GM21360 (cell line): ENCODE data around the gene HNRNPAB.
"Not testable (repeated sequence)": the region's sequence is repeated elsewhere in the genome, so short reads cannot be mapped to it uniquely, and the experiment has no call there.

Source experiments
- ATAC-seq: cut with Tn5 transposase; IDR thresholded peaks from one replicate; pipeline ENCODE4 v1.9.1; 2021; ENCODE audit warnings: mild to moderate bottlenecking, moderate library complexity; ENCODE audit not compliant: unreplicated experiment

HNRNPAB gene

DNA sequence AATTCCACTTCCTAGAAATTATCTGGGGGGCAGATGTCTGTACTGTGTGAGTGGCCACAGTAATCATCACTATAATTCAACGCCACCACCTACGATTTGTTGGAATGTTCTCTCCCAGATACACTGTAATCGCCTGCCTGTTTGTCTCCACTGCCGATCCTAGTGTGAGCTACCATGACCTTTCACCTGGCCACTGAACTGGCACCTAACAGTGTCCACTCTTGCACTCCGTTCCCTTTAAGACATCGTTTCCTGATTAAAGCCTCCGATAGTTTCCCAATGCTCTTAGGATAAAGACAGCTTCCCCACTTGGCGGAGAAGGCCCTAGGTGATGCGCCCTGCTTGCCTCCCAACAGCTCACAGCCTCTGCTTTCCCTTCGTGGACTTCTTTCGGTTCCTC, 24.3 kb downstream of the HNRNPAB start:
- ATAC-seq = no peak

DNA sequence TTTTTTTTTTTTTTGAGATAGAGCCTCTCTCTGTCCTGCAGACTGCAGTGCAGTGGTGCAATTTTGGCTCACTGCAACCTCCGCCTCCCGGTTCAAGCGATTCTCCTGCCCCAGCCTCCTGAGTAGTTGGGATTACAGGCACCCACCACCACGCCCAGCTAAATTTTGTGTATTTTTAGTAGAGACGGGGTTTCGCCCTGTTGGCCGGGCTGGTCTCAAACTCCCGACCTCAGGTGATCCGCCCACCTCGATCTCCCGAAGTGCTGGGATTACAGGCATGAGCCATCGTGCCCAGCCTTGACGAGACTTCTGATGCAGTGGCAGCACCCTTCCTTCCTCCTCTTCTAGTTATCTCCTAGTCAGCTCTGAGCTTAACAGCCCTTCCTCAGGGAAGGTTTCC, 24.8 kb downstream of the HNRNPAB start:
- not testable (repeated sequence) for ATAC-seq

DNA sequence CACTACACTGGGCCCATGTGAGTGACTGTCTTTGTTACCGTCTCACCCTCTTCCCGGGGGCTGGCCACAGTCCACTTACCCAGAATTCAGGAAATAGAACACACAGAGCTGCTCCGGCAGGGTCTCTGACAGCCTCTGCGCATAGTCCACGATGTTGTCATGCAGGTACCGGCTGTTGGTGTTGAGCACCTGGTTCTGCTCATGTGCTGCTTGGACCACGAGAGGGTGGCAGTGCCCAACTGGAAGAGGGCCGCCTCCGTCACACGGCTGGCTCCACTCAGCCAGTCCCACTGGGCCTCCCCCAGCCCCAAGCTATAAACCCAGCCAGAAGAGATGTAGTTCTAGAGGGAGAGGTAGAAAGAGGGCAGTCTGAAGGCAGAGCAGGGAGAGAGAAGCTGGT, 25.5 kb downstream of the HNRNPAB start:
- ATAC-seq = no peak

DNA sequence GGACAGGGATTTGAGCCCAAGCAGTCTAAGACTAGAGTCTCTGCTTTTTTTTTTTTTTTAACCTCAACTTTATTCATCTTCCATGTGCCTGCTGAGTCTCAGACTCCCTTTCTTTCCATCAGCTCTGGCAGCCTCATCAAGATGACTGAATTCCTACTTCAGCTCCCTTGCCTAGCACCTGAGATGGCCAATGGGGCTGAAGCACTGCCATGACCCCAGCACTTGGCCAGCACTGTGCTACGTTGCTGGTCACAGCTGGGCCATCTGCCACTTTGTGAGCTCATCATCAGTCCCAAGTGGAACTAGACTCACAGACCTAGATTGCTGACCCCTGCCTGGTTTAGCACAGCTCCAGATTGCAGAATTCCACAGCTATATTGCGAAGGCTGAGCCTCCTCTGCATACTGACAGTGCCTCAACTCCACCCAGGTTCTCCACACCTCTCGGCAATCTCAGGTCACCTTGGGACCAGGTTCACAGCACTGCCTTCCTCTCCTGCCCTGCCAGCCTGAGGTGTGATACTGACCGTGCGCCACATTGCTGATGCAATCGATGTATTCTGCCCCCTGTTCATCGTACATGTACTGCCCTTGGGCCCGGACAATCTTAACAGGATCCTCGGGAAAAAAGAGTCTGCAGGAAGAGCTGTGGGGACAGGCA, 26.7 kb downstream of the HNRNPAB start:
- no peak for ATAC-seq

DNA sequence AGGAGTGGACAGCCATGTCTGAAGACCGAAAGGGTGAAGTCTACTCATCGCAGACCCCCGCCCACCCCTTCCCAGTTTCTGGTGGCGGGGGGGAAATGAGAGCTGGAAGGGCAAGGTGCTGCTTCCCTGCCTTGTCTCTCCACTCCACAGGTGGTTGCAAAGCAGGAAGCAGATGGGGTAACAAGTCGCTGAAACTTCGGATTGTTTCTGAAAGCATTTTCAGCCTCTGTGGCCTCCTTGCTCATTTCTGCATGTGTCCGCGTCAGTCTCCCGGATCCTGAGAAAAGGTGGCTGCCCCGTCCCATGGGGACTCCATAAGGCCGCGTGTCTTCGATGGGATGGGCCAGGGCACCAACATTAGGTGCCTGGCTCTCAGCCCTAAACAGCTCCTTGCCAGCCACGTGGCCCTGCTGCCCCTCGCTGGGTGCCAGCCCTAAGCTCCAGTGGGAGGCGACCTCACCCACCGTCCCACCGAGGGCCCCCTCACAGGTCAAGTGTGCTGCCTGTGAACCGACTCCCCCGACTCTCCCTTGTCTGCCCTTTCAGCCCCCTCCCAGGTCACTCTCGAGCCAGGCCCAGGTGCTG, 27.3 kb downstream of the HNRNPAB start:
- ATAC-seq = no peak

DNA sequence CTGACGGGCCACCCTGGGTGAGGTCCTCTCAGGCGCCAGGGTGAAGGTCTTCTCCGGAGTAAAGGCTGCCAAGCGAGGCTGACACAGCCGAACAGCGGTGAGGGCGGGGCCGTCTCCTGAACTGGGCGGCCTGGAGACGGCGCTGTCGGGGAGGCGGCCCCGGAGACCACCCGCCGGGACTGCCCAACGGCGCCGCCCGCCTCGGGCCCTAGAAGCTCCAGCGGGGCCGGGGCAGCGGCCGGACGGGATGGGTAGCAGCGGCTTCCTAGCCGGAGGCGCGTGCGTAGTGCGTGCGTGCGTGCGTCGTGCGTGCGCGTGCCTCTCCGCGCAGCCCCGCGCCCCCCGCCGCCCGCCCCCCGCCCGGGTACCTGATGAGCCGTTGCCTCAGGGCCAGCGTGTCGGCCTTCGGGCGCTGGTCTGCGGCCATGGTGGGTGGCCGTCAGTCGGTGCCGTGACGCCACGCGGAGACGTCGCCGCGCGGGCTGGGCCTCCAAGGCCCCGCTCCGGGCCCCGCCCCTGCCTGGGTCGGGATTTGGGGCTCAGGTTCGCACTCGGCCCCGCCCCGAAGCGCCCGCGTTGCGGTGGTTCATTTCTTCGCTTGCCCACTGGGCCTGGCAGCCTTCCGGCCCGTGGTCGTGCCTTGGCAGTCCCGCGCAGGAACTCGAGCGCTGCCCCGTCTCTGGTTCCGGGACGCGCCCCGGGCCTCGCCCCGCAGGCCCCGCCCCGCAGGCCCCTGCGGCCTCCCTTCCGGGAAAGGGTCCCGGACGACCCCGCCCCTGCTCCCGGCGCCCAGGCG, 28.0 kb downstream of the HNRNPAB start, which contains the start of gene PHYKPL:
PHYKPL (minus strand) TSS at position 679 of the 796 bp plus-strand sequence; CDS start at position 427, 252 bp downstream.
- peak; percentile 48 for ATAC-seq

DNA sequence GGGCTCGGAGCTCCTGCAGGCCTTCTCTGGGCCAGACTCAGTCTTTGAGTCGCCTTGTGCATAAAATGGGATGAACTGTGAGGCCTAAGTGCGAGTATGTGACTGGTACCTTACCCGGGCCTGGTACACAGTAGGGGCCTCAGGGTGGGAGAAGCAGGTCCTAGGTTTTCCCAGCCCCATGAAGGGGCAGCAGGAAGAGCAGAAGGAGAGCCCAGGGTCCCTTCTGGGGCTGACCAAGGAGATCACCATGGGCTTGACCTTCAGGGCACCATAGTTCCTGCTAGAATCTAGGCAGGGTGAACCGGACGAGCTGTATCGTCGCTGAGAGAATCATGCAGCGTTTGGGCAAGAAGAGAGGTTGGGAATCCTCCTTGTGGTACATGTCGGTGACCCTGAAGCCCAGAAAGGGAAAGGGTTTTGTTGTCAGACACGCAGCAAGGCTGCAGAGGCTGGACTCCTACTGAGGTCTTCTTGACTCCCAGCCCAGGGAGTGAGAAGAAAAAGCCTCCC, 28.6 kb downstream of the HNRNPAB start:
- ATAC-seq = no peak

DNA sequence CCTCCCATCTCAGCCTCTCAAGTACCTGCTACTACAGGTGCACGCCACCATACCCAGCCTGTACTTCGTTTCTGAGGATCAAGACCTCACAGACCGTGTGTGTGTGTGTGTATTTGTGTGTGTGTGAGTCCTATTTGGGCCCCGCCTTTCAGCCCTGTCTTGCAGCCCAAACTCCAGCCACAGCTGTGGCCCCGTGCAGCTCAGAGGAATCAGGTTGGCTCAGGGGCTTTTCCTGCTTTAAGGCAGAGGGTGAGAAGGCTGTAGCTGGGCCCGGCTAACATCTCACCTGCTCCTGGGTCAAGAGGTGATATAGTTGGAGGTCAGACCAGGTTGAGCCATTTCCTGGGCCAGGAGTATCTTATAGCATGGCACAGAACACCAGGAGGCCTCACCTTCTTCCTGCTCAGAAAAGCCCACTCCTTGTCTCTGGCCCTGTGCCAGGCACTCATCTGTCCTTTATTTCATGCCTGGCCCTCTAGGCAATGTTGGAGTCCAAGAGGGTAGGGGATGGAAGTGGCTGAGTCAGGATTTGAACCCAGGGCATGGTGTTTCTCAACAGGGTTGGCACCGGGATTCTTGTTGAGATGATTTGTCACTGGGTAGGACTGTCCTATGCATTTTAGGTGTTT, 29.9 kb downstream of the HNRNPAB start:
- ATAC-seq = no peak

DNA sequence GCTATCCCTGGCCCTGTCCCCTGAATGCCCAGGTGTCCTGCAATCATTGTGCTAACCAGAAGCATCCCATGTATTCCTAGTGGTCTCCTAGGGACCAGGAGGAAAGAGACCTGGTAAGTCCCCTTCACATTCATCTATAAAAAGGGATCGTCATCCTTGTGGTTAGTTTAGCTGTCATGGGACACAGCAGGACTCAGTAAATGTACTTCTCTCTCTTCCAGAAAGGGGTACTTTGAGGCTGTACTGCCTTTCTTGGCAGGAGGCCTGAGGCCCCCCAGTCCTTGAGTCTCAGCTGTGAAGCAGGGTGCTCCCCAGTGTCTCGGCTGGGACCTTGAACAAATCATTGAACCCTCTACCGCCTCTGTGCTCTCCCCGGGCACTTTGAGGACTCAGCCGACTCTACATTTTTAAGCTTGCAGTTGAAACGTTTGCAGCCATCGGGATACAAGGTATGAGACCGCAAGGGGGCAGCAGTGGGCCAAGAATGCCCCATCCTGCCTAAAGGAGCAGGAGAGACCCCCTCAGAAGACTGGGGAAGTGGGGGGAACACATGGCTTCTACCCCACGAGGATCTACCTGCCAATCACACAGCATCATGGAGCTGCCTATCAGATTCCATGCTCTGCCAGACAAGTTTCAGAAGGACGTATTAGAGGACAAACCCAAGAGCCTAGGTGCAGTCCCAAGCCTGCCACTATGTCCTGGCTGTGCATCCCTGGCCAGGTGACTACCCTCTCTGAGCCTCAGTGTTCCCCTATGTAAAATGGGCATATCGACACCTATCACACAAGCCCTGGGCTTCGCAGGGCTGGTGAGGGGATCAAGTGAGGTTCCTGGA, 30.6 kb downstream of the HNRNPAB start:
- ATAC-seq = no peak

DNA sequence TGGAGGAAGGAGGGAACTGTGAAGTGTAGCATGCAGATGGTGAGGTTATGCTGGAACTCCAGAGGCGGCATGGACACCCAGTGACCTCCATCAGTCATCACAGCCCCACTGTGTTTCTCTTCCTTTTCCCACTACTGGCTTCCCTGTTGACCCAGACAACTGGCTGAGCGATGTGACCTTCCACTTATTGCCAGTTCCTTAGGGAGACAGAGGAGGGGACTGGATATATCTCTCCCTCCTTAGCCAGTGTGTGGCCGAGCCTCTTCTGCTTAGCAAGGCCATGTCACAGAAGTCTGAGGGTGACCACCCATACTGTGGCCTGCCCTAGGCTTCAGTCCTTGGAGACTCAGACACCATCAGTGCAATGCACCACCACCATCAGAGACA, 31.2 kb downstream of the HNRNPAB start:
- ATAC-seq = no peak

DNA sequence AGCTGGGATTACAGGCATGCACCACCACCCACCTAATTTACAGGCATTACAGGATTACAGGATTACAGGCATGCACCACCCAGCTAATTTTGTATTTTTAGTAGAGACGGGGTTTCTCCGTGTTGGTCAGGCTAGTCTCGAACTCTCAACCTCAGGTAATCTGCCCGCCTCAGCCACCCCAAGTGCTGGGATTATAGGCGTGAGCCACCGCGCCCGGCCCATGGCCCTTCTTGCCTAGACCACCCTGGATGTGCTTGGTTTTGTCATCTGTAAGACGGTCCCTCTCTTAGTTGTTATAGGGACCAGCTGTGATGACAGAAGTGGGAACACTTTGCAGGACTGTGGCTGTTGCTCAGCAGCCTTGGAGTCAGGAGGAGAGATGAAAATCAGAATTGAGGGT, 31.8 kb downstream of the HNRNPAB start:
- no peak for ATAC-seq

DNA sequence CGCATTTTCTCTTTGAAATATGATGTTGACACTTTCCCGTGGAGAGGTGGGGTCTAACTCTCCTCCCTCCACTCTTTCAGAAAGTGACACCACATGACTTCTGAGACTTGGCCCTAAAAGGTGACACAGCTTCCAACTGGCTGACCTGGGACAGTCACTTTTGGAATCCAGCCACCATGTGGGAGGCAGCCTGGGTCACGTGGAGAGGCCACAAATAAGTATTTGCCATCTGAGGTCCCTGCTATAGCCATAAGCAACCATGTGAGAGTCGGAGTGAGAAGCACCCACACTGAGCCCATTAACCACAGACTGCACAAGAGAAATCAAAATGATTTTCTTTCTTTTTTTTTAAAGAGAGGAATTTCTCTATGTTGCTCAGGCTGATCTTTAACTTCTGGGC, 32.3 kb downstream of the HNRNPAB start:
- ATAC-seq = no peak

DNA sequence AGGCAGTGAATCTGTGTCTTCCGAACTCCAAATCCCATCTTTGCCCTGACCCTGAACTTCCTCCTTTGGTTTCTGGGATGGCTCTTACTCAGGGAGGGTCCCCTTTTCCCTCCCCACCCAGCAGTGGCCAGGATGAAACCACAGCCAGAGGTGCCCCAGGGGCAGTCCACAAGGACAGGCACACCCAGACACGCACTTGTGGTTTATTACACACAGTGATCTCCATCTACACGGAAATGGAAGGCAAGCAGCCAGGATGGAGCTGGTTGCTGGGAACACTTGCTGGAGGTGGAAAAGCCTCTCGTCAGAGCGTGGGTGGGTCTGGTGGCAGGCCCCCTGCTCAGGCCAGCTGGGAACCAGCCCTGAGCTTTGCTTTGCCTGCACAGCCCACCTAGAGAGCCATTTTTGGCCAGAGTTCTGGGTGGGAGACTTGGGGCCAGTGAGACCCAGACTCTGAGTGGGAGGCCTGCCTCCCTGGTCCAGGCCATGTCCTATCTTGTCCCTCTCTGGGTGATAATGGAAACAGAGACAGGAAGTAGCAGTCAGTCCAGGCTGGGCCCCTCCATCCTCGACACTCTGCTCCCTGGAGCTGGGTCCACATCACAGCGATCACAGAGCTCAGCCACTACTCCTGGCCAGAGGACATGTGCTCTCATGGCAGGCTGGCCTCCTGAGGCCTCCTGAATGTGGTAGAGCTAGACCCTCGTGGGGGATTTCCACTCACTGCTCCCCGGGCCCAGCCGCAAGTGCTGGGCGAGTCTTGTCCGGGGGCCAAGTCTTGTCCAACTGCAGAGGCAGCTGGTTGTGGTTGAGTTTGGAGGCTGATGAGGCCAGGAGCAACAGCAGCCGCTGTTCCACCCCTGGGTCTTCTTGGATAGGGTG, 33.3 kb downstream of the HNRNPAB start:
- no peak for ATAC-seq

DNA sequence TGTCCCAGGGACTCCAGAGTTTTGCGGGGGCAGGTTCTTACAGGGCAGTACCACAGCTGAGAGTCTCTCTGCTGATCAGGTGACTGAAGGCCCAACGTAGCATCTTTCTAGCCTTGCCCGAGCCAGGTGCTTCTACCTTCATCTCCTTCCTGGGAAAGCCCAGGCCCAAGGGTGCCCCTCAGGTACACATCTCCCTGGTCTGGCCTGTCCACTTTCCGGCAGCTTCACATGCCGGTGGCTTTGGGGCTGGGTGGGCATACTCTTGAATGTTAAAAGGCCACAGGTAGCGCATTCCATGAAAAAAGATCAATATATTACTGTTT, 33.9 kb downstream of the HNRNPAB start:
- ATAC-seq = no peak

DNA sequence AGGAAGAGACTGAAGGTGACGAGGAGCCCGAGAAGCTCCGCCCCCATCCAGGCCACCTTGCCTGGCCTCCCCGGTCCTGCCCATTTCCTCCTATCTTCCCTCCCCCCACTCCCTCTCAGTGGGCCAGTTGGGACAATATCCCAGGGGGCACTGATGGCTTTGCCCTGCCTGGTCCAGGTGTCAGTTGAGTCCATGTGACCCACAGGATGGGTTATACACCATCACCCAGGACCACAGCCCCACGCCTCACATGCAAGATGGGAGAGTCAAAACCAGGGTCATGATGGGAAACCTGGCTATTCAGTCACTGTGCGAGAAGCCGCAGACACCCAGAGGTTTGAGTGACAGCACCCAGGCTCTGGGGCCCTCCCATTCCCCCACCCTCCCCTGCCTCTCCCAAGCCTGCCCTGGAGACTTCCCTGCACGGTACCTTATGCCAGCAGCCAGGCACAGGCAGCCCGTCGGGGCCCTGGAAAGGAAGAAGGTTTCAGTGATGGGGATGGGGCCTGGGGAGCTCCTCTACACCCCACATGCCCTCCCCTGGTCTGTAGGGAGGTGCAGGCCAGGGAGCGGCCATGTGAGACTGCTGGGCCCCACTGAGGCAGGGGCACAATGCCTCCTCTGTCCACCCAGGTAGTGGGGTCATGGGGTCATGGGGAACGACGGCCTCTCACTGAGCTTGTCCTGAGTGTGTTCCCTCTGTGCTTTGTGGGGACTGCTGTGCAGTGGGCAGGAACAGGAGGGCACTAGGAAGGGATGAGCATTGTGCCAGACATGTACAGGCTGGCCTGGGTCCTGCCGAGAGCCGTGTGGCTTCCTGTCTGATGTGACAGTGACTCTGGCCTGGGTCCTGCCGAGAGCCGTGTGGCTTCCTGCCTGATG, 34.6 kb downstream of the HNRNPAB start:
- no peak for ATAC-seq

DNA sequence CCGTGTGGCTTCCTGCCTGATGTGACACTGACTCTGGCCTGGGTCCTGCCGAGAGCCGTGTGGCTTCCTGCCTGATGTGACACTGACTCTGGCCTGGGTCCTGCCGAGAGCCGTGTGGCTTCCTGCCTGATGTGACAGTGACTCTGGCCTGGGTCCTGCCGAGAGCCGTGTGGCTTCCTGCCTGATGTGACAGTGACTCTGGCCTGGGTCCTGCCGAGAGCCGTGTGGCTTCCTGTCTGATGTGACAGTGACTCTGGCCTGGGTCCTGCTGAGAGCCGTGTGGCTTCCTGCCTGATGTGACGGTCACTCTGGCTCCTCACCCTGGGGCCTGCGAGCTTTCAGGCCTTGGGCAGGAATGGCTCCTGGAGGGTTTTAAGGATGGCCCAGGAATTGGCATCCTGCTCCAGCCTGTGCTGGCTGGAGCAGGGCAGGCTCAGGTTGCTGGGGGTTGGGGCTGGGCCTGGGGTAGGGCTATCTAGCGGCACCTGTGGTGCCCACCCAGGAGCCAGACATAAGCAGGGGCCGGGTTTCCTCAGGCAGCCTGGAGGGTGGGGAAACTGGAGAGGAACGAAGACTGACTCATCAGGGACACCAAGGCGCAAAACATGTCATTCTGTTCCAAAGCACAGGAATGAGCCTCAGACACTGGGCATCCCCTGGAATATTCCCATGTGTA, 35.4 kb downstream of the HNRNPAB start:
- not testable (repeated sequence) for ATAC-seq

DNA sequence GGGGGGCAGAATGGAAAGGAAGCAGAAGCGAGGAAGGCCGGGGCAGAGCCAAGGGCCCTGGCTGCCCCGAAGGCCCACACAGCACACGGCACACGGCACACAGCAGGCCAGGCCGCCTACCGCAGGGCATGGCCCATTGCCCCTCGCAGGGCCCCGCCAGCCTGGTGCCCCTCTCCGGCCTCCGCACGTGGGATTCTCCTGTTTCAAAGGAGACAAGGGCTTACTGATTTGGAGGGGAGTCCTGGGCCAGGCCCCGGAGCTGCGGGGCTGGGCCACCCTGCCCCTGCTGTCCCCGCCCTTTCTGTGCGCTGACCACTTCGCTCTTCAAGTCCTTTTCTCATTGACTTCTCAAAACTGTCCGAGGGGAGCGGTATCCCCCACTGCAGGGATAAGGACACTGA, 36.0 kb downstream of the HNRNPAB start:
- ATAC-seq = no peak

DNA sequence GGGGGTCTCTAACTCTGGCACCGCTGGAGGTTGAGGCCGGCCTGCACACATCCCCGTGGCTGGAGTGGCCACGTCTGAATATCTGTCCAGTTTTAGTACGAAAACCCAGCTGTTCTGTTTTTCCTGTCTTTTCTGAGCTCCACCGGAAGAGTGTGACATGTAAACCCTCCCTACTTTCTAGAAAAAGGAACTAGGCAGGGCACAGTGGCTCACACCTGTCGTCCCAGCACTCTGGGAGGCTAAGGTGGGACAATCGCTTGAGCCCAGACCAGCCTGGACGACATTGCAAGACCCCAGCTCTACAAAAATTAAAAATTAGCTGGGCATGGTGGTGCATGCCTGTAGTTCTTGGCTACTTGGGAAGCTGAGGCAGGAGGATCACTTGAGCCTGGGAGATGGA, 36.4 kb downstream of the HNRNPAB start:
- no peak for ATAC-seq
